H1 (cell line): Measurements from ENCODE around the gene MSI1. TPM values are rescaled to one million over a fixed set of nuclear protein-coding genes. Genes with fewer than 3 reads are reported as not detected.

Experiments used
- CTCF ChIA-PET: fragments of 300-600 bp; sonication (Branson Sonifier 250); formaldehyde crosslinking; loops from one replicate; lab custom pipeline; 2021; ENCODE audit not compliant: partially characterized antibody; lab: Charles Lee
- POLR2A ChIA-PET: fragments of 300-600 bp; sonication (Branson Sonifier 250); formaldehyde crosslinking; loops from one replicate; lab custom pipeline; 2021; ENCODE audit warnings: inconsistent platforms; ENCODE audit not compliant: partially characterized antibody; lab: Charles Lee
- DNase-seq, 2 experiments: peaks; one replicate each; pipeline versions ENCODE4 v3.0.0 to v3.0.0-alpha.2; 2010 to 2022; ENCODE audit warnings: low spot score in 2 of 2, low read depth in 1 of 2, mixed read lengths in 1 of 2
- FAIRE-seq: peaks from 2 replicates; lab custom pipeline; 2011; peaks lifted over from hg19 to GRCh38; lab: Jason Lieb, UNC
- H2AFZ ChIP-seq: 2 replicates; pipeline ENCODE4 v1.8.1; 2012; ENCODE audit warnings: low read length, inconsistent platforms
- H2AK5ac ChIP-seq: 2 replicates; pipeline ENCODE4 v1.6.1; 2013; ENCODE audit warnings: low read depth, low read length
- H2BK120ac ChIP-seq: replicated peaks from 2 replicates; pipeline ENCODE3; 2013; ENCODE audit warnings: low read depth, low read length, inconsistent platforms
- H2BK12ac ChIP-seq: 2 replicates; pipeline ENCODE4 v1.6.1; 2013; ENCODE audit warnings: low read depth, low read length
- H2BK15ac ChIP-seq: 2 replicates; pipeline ENCODE4 v1.6.1; 2013; ENCODE audit warnings: low read length
- H2BK20ac ChIP-seq: 2 replicates; pipeline ENCODE4 v1.6.1; 2013; ENCODE audit warnings: low read length
- H2BK5ac ChIP-seq: 2 replicates; pipeline ENCODE4 v1.6.1; 2013; ENCODE audit warnings: low read depth, low read length
- H3K14ac ChIP-seq: 2 replicates; pipeline ENCODE4 v1.6.1; 2013; ENCODE audit warnings: inconsistent platforms; ENCODE audit not compliant: insufficient read length
- H3K18ac ChIP-seq: 2 replicates; pipeline ENCODE4 v1.6.1; 2013; ENCODE audit warnings: low read length; ENCODE audit errors: extremely low read depth
- H3K23ac ChIP-seq: 2 replicates; pipeline ENCODE4 v1.6.1; 2013; ENCODE audit warnings: inconsistent platforms; ENCODE audit not compliant: insufficient read length
- H3K23me2 ChIP-seq: 2 replicates; pipeline ENCODE4 v1.6.1; 2013; ENCODE audit warnings: low read depth, low read length
- H3K27ac ChIP-seq: 2 replicates; pipeline ENCODE4 v1.6.1; 2011; ENCODE audit warnings: low read depth, low read length, inconsistent platforms
- H3K27me3 ChIP-seq, 4 experiments: replicated peaks in 1 of 4; 1 replicate in 1 of 4; 2 replicates in 3 of 4; pipeline versions ENCODE4 v1.6.1 to v1.8.1; 2011 to 2013; ENCODE audit warnings: low read length in 3 of 4, mild to moderate bottlenecking in 3 of 4, inconsistent platforms in 2 of 4, mixed read lengths in 2 of 4, moderate library complexity in 1 of 4; ENCODE audit not compliant: control insufficient read depth in 3 of 4, insufficient read depth in 3 of 4; ENCODE audit errors: extremely low read depth in 1 of 4
- H3K36me3 ChIP-seq, 4 experiments: 2 replicates each; pipeline versions ENCODE4 v1.6.1 to v1.8.1; 2011 to 2013; ENCODE audit warnings: mild to moderate bottlenecking in 4 of 4, low read length in 3 of 4, moderate library complexity in 2 of 4, control low read depth in 1 of 4, inconsistent platforms in 1 of 4; ENCODE audit not compliant: insufficient read depth in 4 of 4, control insufficient read depth in 2 of 4
- H3K4ac ChIP-seq: replicated peaks from 2 replicates; pipeline ENCODE3; 2013; ENCODE audit warnings: low read length, low read depth, mixed read lengths, inconsistent platforms; ENCODE audit not compliant: insufficient read length
- H3K4me1 ChIP-seq, 4 experiments: replicated peaks in 1 of 4; 1 replicate in 1 of 4; 2 replicates in 3 of 4; pipeline versions ENCODE4 v1.6.1 to v1.8.1; 2011 to 2013; ENCODE audit warnings: low read length in 3 of 4, inconsistent platforms in 2 of 4, mixed read lengths in 1 of 4; ENCODE audit not compliant: insufficient read depth in 4 of 4, control insufficient read depth in 3 of 4
- H3K4me2 ChIP-seq, 2 experiments: 2 replicates each; pipeline versions ENCODE4 v1.6.1 to v1.8.1; 2011 to 2013; ENCODE audit warnings: low read depth in 2 of 2, low read length in 2 of 2, control low read depth in 1 of 2, inconsistent platforms in 1 of 2, mild to moderate bottlenecking in 1 of 2; ENCODE audit not compliant: insufficient read depth in 1 of 2
- H3K4me3 ChIP-seq, 4 experiments: fragments of 200-600, 300-600 bp in 1 of 4; sonication (generic), shearing (Covaris generic), sonication (Bioruptor Twin) in 1 of 4; 2 replicates each; pipeline versions ENCODE4 v1.5.1 to v1.8.1; 2011 to 2016; ENCODE audit warnings: low read length in 4 of 4, low read depth in 3 of 4, control low read depth in 2 of 4, inconsistent platforms in 2 of 4, mild to moderate bottlenecking in 2 of 4, mixed read lengths in 1 of 4, moderate library complexity in 1 of 4; ENCODE audit not compliant: insufficient read depth in 2 of 4; ENCODE audit errors: extremely low read depth in 1 of 4
- H3K56ac ChIP-seq: replicated peaks from 2 replicates; pipeline ENCODE3; 2013; ENCODE audit warnings: low read depth, mild to moderate bottlenecking, mixed read lengths, low read length, inconsistent platforms; ENCODE audit not compliant: insufficient read length
- H3K79me1 ChIP-seq: 2 replicates; pipeline ENCODE4 v1.6.1; 2013; ENCODE audit warnings: low read depth, low read length, control low read depth
- H3K79me2 ChIP-seq, 2 experiments: 2 replicates each; pipeline versions ENCODE4 v1.6.1 to v1.8.1; 2012 to 2013; ENCODE audit warnings: low read length in 2 of 2, mild to moderate bottlenecking in 2 of 2, inconsistent platforms in 1 of 2; ENCODE audit not compliant: insufficient read depth in 2 of 2, control insufficient read depth in 1 of 2
- H3K9ac ChIP-seq, 4 experiments: replicated peaks in 1 of 4; 1 replicate in 1 of 4; 2 replicates in 3 of 4; pipeline versions ENCODE4 v1.6.1 to v1.8.1; 2011 to 2013; ENCODE audit warnings: low read depth in 3 of 4, low read length in 3 of 4, control low read depth in 2 of 4, mild to moderate bottlenecking in 2 of 4, moderate library complexity in 2 of 4, inconsistent platforms in 1 of 4; ENCODE audit errors: extremely low read depth in 1 of 4
- H3K9me3 ChIP-seq, 2 experiments: 2 replicates each; pipeline versions ENCODE4 v1.6.1 to v1.8.1; 2012 to 2013; ENCODE audit warnings: mild to moderate bottlenecking in 2 of 2, moderate library complexity in 2 of 2, control low read depth in 1 of 2, inconsistent platforms in 1 of 2, low read depth in 1 of 2, low read length in 1 of 2, mixed read lengths in 1 of 2; ENCODE audit not compliant: insufficient read depth in 2 of 2
- H4K20me1 ChIP-seq, 2 experiments: replicated peaks in 1 of 2; 2 replicates each; pipeline versions ENCODE3 to v1.8.1; 2011 to 2013; ENCODE audit warnings: inconsistent platforms in 2 of 2, low read length in 2 of 2, mild to moderate bottlenecking in 1 of 2; ENCODE audit not compliant: insufficient read depth in 2 of 2, control insufficient read depth in 1 of 2
- H4K5ac ChIP-seq: 2 replicates; pipeline ENCODE4 v1.6.1; 2013; ENCODE audit warnings: low read length, low read depth, mixed read lengths, inconsistent platforms; ENCODE audit not compliant: insufficient read length
- H4K8ac ChIP-seq: 2 replicates; pipeline ENCODE4 v1.8.0; 2013; ENCODE audit warnings: mild to moderate bottlenecking, moderate library complexity, low read length, inconsistent platforms; ENCODE audit not compliant: insufficient read depth; ENCODE audit errors: extremely low read depth
- H4K91ac ChIP-seq: replicated peaks from 2 replicates; pipeline ENCODE3; 2013; ENCODE audit warnings: low read length, mixed read lengths, inconsistent platforms; ENCODE audit not compliant: insufficient read length
- CEBPB ChIP-seq: IDR thresholded peaks from 2 replicates; pipeline ENCODE4 v1.6.1; 2012; ENCODE audit warnings: low read depth, low read length
- EGR1 ChIP-seq: IDR thresholded peaks from 2 replicates; pipeline ENCODE4 v1.6.1; 2011; ENCODE audit warnings: low read depth, low read length, borderline replicate concordance
- HDAC2 ChIP-seq, 2 experiments: fragments of 300-600 bp in 1 of 2; sonication (generic) in 1 of 2; IDR thresholded peaks; 2 replicates each; pipeline ENCODE4 v1.6.1; 2011 to 2012; ENCODE audit warnings: low read depth in 2 of 2, low read length in 2 of 2, mild to moderate bottlenecking in 2 of 2, moderate library complexity in 2 of 2, borderline replicate concordance in 1 of 2, inconsistent platforms in 1 of 2
- RAD21 ChIP-seq, 2 experiments: IDR thresholded peaks in 1 of 2; conservative IDR thresholded peaks in 1 of 2; 2 replicates each; pipeline ENCODE4 v1.6.1; 2011; ENCODE audit warnings: low read depth in 2 of 2, low read length in 2 of 2, improper control_type of control experiment in 1 of 2, inconsistent platforms in 1 of 2, mild to moderate bottlenecking in 1 of 2, moderate library complexity in 1 of 2
- SIN3A ChIP-seq, 2 experiments: IDR thresholded peaks in 1 of 2; conservative IDR thresholded peaks in 1 of 2; 2 replicates each; pipeline ENCODE4 v1.6.1; 2011 to 2012; ENCODE audit warnings: low read length in 2 of 2, improper control_type of control experiment in 1 of 2, low read depth in 1 of 2, mild to moderate bottlenecking in 1 of 2
- SP2 ChIP-seq: IDR thresholded peaks from 2 replicates; pipeline ENCODE4 v1.6.1; 2012; ENCODE audit warnings: mild to moderate bottlenecking, low read length, inconsistent platforms
- TAF1 ChIP-seq: IDR thresholded peaks from 2 replicates; pipeline ENCODE4 v1.6.1; 2011; ENCODE audit warnings: mild to moderate bottlenecking, low read depth, low read length
- WGBS, 2 experiments: shearing (Covaris generic) in 1 of 2; methylation state at CpG; one replicate each; pipeline versions ENCODE4 v1.1.6 to v1.1.7; 2013 to 2015; ENCODE audit warnings: low lambda C conversion rate in 2 of 2, mixed read lengths in 2 of 2, inconsistent platforms in 1 of 2, low coverage in 1 of 2, missing lambda C conversion rate in 1 of 2; ENCODE audit not compliant: insufficient replicate concordance in 2 of 2, insufficient coverage in 1 of 2, insufficient read length in 1 of 2; ENCODE audit errors: extremely low coverage in 1 of 2, missing lambda C conversion rate in 1 of 2; 5-methylcytosine and 5-hydroxymethylcytosine counted together
- polyA plus RNA-seq, 7 experiments: library from polyadenylated mRNA; depleted of rRNA in 3 of 7; stranded (reverse) in 5 of 7; unstranded in 2 of 7; fragments of >200 nt in 5 of 7; fragments of 200-250 nt in 2 of 7; gene quantifications; 1 replicate in 5 of 7; 2 replicates in 1 of 7; 4 replicates in 1 of 7; pipeline versions ENCODE4 v1.2.1 to v1.2.3, GENCODE V29; 2011 to 2013; ENCODE audit warnings: missing spikeins in 2 of 7, mixed read lengths in 2 of 7
- total RNA-seq: library from RNA; stranded (reverse); fragmentation: NEBNext Ultra II Directional; extraction: Animal tissue kit (Norgen Biotek cat#: 25700); gene quantifications from 2 replicates; pipeline ENCODE4 v1.2.1, GENCODE V29; 2021

The MSI1 gene
- total and polyA plus RNA-seq, 2 of the 8 experiments (the other 6 are each of a cell fraction or from before 2014, with no cell fraction given) = 13.5 to 51.9 TPM

- Histone ChIP-seq H2AK5ac (no peak overlapping the region), H3K9me3 (no peaks in the 10 kb centered on the region), H3K18ac (peak overlapping the region; percentile 60; the same call in 1 of the 2 replicates), H3K14ac (no peak overlapping the region), H3K4me2 (peak overlapping the region; percentile 86 to 87), H3K4me3 (peak overlapping the region; percentile 48 to 84 (median 65)), H3K27ac (no peak overlapping the region), H4K8ac (no peak overlapping the region), H3K23ac (no peak overlapping the region), H2BK12ac (peak overlapping the region; percentile 41; the same call in 1 of the 2 replicates), H2AFZ (no peak overlapping the region), H3K27me3 (peaks cover 0 to 8% (median 6%) of the 10 kb centered on the region in 4 experiments; a peak in 4 of 7 replicates), H2BK5ac (no peak overlapping the region), H4K91ac (no peak overlapping the region), H2BK120ac (no peak overlapping the region), H3K9ac (peak overlapping the region in 3 of 4 experiments; percentile 1 to 72 (median 40); a peak in 3 of 7 replicates), H3K79me1 (peaks cover 7% of the 10 kb centered on the region; the same call in 1 of the 2 replicates), H4K20me1 (peaks cover 0 to 17% of the 10 kb centered on the region in 2 experiments), H3K79me2 (peaks cover 0 to 26% of the 10 kb centered on the region in 2 experiments; a peak in 2 of 4 replicates), H3K56ac (peak overlapping the region; percentile 13), H3K4ac (peak overlapping the region; percentile 30), H4K5ac (peak overlapping the region; percentile 13), H3K4me1 (peaks cover 20 to 35% (median 26%) of the 10 kb centered on the region in 4 experiments), H3K23me2 (peaks cover 17% of the 10 kb centered on the region), H2BK15ac (peak overlapping the region; percentile 61; the same call in 1 of the 2 replicates), H2BK20ac (peak overlapping the region; percentile 64; the same call in 1 of the 2 replicates), H3K36me3 (peaks cover 6 to 32% (median 9%) of the 10 kb centered on the region in 4 experiments; a peak in 6 of 8 replicates)
- 14% methylated on average over 10 of the region's 10 CpGs; no CpG with 5 or more reads in 1 of the 2 experiments for WGBS, 2 experiments
- ChIA-PET CTCF (interaction anchor here (0.6 to 12.5 kb wide), 39 partner anchors 8 to 1166 kb away, joined by 3 to 310 read pairs (median 5); partner anchors contain the start of genes COX6A1 and SIRT4), POLR2A (interaction anchor here (0.7 to 3.8 kb wide), 40 partner anchors 9 to 1777 kb away, joined by 3 to 22 read pairs (median 4); partner anchors contain the start of genes COQ5, COX6A1, DYNLL1 and GATC)
- FAIRE-seq (peak; percentile 83), DNase-seq (peak in 1 of 2 experiments; percentile 79)
- peak; percentile 33 to 54; a peak in 2 of 4 replicates for TF ChIP-seq RAD21 (IDR thresholded peaks at IDR 0.05 in 1 of 2, conservative IDR thresholded peaks at IDR 0.05 in 1 of 2; ENCODE audit: low read depth in 2 of 2, low read length in 2 of 2)
- 0 out of 4 replicates have a peak, but pooled peaks of 1 of the 2 experiments have one; percentile 61 for TF ChIP-seq SIN3A (conservative IDR thresholded peaks at IDR 0.05 in 1 of 2, IDR thresholded peaks at IDR 0.05 in 1 of 2; ENCODE audit: low read depth in 1 of 2, low read length in 2 of 2)
- TF ChIP-seq SP2 = no peak
- no peak for TF ChIP-seq CEBPB
- 0 out of 4 replicates have a peak, but pooled peaks of 1 of the 2 experiments have one; percentile 40 for TF ChIP-seq HDAC2 (IDR thresholded peaks at IDR 0.05; ENCODE audit: borderline replicate concordance in 1 of 2, low read depth in 2 of 2, low read length in 2 of 2)
- TF ChIP-seq EGR1 = 0 out of 2 replicates have a peak, but pooled peaks have one; percentile 3
- peak; percentile 32; the same call in 1 of the 2 replicates for TF ChIP-seq TAF1
Measured at GRCh38 chr12:120367233-120367923, 1.6 kb downstream of the MSI1 start.
